Ishikawa (cell line): ENCODE measurements around the gene CARMIL1.

Experiments
- CEBPB ChIP-seq: IDR thresholded peaks from 2 replicates; pipeline ENCODE4 v1.6.1; 2012
- CREB1 ChIP-seq: IDR thresholded peaks from 2 replicates; pipeline ENCODE4 v1.6.1; 2012; ENCODE audit warnings: low read depth
- EGR1 ChIP-seq: IDR thresholded peaks from 2 replicates; pipeline ENCODE4 v1.6.1; 2012
- EP300 ChIP-seq: IDR thresholded peaks from 2 replicates; pipeline ENCODE4 v1.6.1; 2012; ENCODE audit warnings: borderline replicate concordance
- FOXM1 ChIP-seq: IDR thresholded peaks from 2 replicates; pipeline ENCODE4 v1.6.1; 2012; ENCODE audit warnings: low read depth, borderline replicate concordance
- MAX ChIP-seq: IDR thresholded peaks from 2 replicates; pipeline ENCODE4 v1.6.1; 2012
- NFIC ChIP-seq: IDR thresholded peaks from 2 replicates; pipeline ENCODE4 v1.6.1; 2012
- RAD21 ChIP-seq: IDR thresholded peaks from 2 replicates; pipeline ENCODE4 v1.6.1; 2012; ENCODE audit warnings: low read depth
- REST ChIP-seq: IDR thresholded peaks from 2 replicates; pipeline ENCODE4 v1.6.1; 2012; ENCODE audit warnings: low read depth, mild to moderate bottlenecking
- TAF1 ChIP-seq: IDR thresholded peaks from 2 replicates; pipeline ENCODE4 v1.6.1; 2012; ENCODE audit warnings: low read depth, mild to moderate bottlenecking
- TCF12 ChIP-seq: IDR thresholded peaks from 2 replicates; pipeline ENCODE4 v1.6.1; 2012; ENCODE audit warnings: low read depth
- TEAD4 ChIP-seq: IDR thresholded peaks from 2 replicates; pipeline ENCODE4 v1.6.1; 2012
- USF1 ChIP-seq: IDR thresholded peaks from 2 replicates; pipeline ENCODE4 v1.6.1; 2012
- YY1 ChIP-seq: IDR thresholded peaks from 2 replicates; pipeline ENCODE4 v1.6.1; 2012; ENCODE audit warnings: low read depth
- ZBTB7A ChIP-seq: IDR thresholded peaks from 2 replicates; pipeline ENCODE4 v1.6.1; 2012; ENCODE audit warnings: low read depth

Gene CARMIL1

GRCh38 chr6:25410102-25410501, 130.9 kb downstream of the CARMIL1 start:
- TF ChIP-seq MAX (no peak), FOXM1 (no peak), TAF1 (no peak), ZBTB7A (no peak), NFIC (no peak), CEBPB (no peak), TEAD4 (no peak), REST (no peak), EGR1 (no peak), EP300 (no peak), USF1 (no peak), TCF12 (no peak), CREB1 (no peak), RAD21 (no peak), YY1 (no peak)

- TF ChIP-seq FOXM1, result no peak
- TF ChIP-seq MAX, result no peak
- no peak for TF ChIP-seq RAD21
- TF ChIP-seq NFIC, result no peak
- TF ChIP-seq CREB1, result no peak
- TF ChIP-seq TEAD4, result no peak
- no peak for TF ChIP-seq TCF12
- no peak for TF ChIP-seq EGR1
- TF ChIP-seq ZBTB7A, result no peak
- no peak for TF ChIP-seq REST
- TF ChIP-seq EP300, result no peak
- TF ChIP-seq TAF1, result no peak
- no peak for TF ChIP-seq USF1
- TF ChIP-seq YY1, result no peak
- TF ChIP-seq CEBPB, result no peak
Measured at GRCh38 chr6:25411316-25411950, 132.3 kb downstream of the CARMIL1 start.

GRCh38 chr6:25413207-25413905, 134.2 kb downstream of the CARMIL1 start:
- TF ChIP-seq USF1, result no peak
- no peak for TF ChIP-seq REST
- no peak for TF ChIP-seq EP300
- no peak for TF ChIP-seq TCF12
- no peak for TF ChIP-seq EGR1
- no peak for TF ChIP-seq RAD21
- no peak for TF ChIP-seq TEAD4
- no peak for TF ChIP-seq NFIC
- TF ChIP-seq ZBTB7A, result no peak
- TF ChIP-seq FOXM1, result no peak
- TF ChIP-seq YY1, result no peak
- no peak for TF ChIP-seq CEBPB
- no peak for TF ChIP-seq TAF1

GRCh38 chr6:25414168-25414567, 135.0 kb downstream of the CARMIL1 start:
- no peak for TF ChIP-seq EP300
